ENCODE results near the gene SSU72. TPM values are rescaled to one million over a fixed set of nuclear protein-coding genes. Genes with fewer than 3 reads are reported as not detected.
"Not testable (repeated sequence)": the region's sequence is repeated elsewhere in the genome, so short reads cannot be mapped to it uniquely, and the experiment has no call there.

Gene SSU72
- total and polyA plus RNA-seq, 7 experiments from 2014 or later = 121 to 267 (median 143) TPM

DNA sequence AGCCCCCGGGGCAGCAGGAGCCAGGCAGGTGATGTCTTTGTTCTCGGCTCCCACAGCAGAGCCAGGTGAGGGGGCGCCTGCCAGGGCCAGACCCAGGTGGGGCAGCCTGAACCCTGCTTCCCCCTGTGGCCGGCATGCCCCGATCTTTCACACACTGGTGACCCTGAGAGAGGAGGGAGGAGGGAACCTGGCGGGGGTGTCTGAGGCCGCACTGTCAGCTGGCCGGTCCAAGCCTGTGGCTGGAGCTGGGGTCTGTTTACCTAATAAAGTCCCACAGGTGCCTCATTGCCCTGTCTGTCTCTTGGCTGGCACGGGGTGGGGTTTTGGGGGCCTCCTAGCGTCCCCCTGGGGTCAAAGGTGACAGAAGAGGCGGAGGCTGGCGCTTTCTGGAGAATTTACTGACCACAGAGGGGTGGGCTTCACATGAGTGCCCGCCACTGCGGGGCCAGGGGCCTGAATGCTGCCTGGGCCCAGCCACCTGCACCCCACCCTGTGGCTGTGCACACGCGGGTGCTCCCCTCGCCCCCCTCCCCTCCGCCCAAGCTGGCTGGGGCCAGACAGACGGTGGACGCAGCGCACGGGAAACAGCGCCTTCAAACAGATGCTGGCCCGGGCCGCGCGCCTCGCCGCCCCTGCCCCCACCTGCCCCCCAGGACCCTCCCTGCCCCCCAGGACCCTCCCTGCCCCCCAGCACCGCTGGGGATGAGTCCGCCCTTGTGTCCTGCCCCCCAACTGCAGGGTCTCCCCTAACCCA is 40.1 kb downstream of the SSU72 start:
- H3K27me3 ChIP-seq (ENCODE audit: control insufficient read depth in 2 of 2, insufficient read depth in 2 of 2, low read length in 2 of 2) = no peaks in the 10 kb centered on the region
- Mint-ChIP-seq H3K27ac (no peak overlapping the region), H3K4me1 (peaks cover 0 to 4% (median 0%) of the 10 kb centered on the region in 7 donors), H3K9me3 (peaks cover 0 to 11% (median 6%) of the 10 kb centered on the region in 11 donors), H3K27me3 (peaks cover 0 to 1% (median 0%) of the 10 kb centered on the region in 5 donors), H3K4me3 (no peak overlapping the region), H3K36me3 (peaks cover 0 to 20% (median 6%) of the 10 kb centered on the region in 5 donors)
- POLR2A ChIA-PET = no interaction called here
- DNase-seq (no peak), ATAC-seq (no peak)
- H3K4me3 ChIP-seq (ENCODE audit: low read length) = no peak overlapping the region
- H3K4me1 ChIP-seq (ENCODE audit: control insufficient read depth in 2 of 2, insufficient read depth in 2 of 2, low read length in 2 of 2) = no peaks in the 10 kb centered on the region
- H3K36me3 ChIP-seq (ENCODE audit: control insufficient read depth in 2 of 3, insufficient read depth in 3 of 3, low read length in 3 of 3) = peaks cover 0 to 7% (median 0%) of the 10 kb centered on the region in 3 experiments
- intact Hi-C loops (cut with micrococcal nuclease) = no loop called here
- H3K9me3 ChIP-seq (ENCODE audit: control insufficient read depth in 2 of 3, low read length in 3 of 3) = no peaks in the 10 kb centered on the region
- H3K27ac ChIP-seq (ENCODE audit: low read depth, low read length) = no peak overlapping the region
- CTCF ChIA-PET = no interaction called here

DNA sequence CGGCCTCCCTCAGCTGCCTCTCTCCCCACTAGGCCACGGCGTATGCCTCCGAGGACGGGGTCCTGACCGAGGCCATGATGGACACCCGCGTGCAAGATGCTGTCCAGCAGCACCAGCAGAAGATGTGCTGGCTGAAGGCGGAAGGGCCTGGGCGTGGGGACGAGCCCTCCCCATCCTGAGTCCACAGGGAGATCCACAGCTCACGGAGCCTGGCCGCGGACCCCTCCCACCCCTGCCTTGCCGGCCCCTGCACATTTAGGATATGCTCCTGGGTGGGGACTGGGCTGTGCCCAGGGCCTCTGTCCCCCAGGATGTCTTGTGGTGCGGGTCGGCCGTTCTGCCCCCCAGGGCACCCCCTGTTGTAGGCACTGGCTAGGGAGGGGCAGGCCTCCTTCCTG is 40.8 kb downstream of the SSU72 start:
- H3K4me3 ChIP-seq (ENCODE audit: low read length); H3K27me3 Mint-ChIP-seq; H3K4me1 ChIP-seq (ENCODE audit: control insufficient read depth in 2 of 2, insufficient read depth in 2 of 2, low read length in 2 of 2); H3K4me3 Mint-ChIP-seq; DNase-seq; intact Hi-C loops (cut with micrococcal nuclease); H3K9me3 ChIP-seq (ENCODE audit: control insufficient read depth in 2 of 3, low read length in 3 of 3); H3K4me1 Mint-ChIP-seq; ATAC-seq; POLR2A ChIA-PET; H3K27me3 ChIP-seq (ENCODE audit: control insufficient read depth in 2 of 2, insufficient read depth in 2 of 2, low read length in 2 of 2); H3K36me3 ChIP-seq (ENCODE audit: control insufficient read depth in 2 of 3, insufficient read depth in 3 of 3, low read length in 3 of 3); H3K27ac ChIP-seq (ENCODE audit: low read depth, low read length); CTCF ChIA-PET; H3K27ac Mint-ChIP-seq: not testable (repeated sequence)
- Mint-ChIP-seq H3K9me3 (peaks cover 0 to 11% (median 6%) of the 10 kb centered on the region in 11 donors), H3K36me3 (peaks cover 0 to 20% (median 6%) of the 10 kb centered on the region in 5 donors)

DNA sequence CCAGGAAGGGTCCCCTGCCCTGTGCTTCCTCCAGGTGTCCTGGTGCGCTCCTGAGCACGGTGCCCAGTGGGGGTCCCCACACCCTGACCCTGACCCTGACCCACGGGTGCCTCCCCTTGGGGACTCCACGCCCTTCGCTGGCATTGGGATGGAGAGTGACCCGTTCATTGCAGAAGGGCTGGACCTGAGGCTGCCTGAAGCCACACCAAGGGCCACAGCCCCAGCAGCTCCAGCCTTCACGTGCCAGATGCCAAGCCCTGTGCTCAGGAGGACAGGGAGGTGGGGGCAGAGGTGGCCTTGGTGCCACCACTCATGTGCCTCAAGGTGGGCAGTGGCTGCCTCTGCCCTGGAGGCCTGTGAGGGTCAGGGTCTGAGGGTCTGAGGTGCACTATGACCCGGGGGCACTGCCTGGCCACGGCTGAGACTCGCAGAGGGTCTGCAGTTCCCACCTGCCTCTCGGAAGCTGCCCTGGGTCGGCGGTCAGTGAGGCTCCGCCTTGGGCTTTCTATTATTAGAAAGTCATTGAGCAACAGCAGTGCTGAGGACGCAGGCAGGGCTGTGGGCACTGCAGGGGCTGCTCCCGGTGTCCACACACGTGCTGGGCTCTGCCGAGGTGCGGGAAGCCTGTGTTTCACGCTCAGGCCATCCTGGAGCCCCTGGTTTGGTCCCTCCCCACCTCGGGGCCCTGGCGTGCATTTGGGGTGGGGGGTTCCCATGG is 41.3 kb downstream of the SSU72 start:
- H3K36me3 Mint-ChIP-seq = peaks cover 0 to 20% (median 6%) of the 10 kb centered on the region in 5 donors
- H3K9me3 ChIP-seq (ENCODE audit: control insufficient read depth in 2 of 3, low read length in 3 of 3); intact Hi-C loops (cut with micrococcal nuclease); POLR2A ChIA-PET; H3K4me1 Mint-ChIP-seq; ATAC-seq; H3K27ac Mint-ChIP-seq; H3K4me3 ChIP-seq (ENCODE audit: low read length); H3K4me1 ChIP-seq (ENCODE audit: control insufficient read depth in 2 of 2, insufficient read depth in 2 of 2, low read length in 2 of 2); H3K27me3 ChIP-seq (ENCODE audit: control insufficient read depth in 2 of 2, insufficient read depth in 2 of 2, low read length in 2 of 2); CTCF ChIA-PET; H3K27me3 Mint-ChIP-seq; H3K4me3 Mint-ChIP-seq; DNase-seq; H3K36me3 ChIP-seq (ENCODE audit: control insufficient read depth in 2 of 3, insufficient read depth in 3 of 3, low read length in 3 of 3); H3K27ac ChIP-seq (ENCODE audit: low read depth, low read length): not testable (repeated sequence)
- peaks cover 0 to 11% (median 6%) of the 10 kb centered on the region in 11 donors for H3K9me3 Mint-ChIP-seq

DNA sequence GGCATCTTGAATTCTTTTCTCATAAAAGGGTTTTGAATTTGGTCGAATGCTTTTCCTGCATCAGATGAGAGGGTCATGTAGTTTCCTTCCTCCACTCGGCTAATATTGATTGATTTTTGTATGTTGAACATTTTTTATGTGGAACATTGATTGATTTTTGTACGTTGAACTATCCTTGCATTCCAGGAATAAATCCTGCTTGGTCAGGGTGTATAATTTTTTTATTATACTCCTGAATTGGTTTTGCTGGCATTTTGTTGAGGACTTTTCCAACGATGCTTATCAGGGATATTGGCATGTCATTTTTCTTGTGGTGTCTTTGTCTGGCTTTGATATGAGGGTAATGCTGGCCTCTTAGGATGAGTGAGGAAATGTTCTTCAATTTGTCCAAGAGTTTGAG is 42.7 kb downstream of the SSU72 start:
- H3K4me3 ChIP-seq (ENCODE audit: low read length) = no peak overlapping the region
- H3K27me3 ChIP-seq (ENCODE audit: control insufficient read depth in 2 of 2, insufficient read depth in 2 of 2, low read length in 2 of 2) = no peaks in the 10 kb centered on the region
- Mint-ChIP-seq H3K4me1 (no peaks in the 10 kb centered on the region), H3K27me3 (no peaks in the 10 kb centered on the region), H3K27ac (no peak overlapping the region), H3K36me3 (peaks cover 0 to 24% (median 6%) of the 10 kb centered on the region in 5 donors), H3K9me3 (peaks cover 0 to 11% (median 6%) of the 10 kb centered on the region in 11 donors), H3K4me3 (no peak overlapping the region)
- POLR2A ChIA-PET = no interaction called here
- no peaks in the 10 kb centered on the region for H3K9me3 ChIP-seq (ENCODE audit: control insufficient read depth in 2 of 3, low read length in 3 of 3)
- peaks cover 0 to 22% (median 0%) of the 10 kb centered on the region in 3 experiments for H3K36me3 ChIP-seq (ENCODE audit: control insufficient read depth in 2 of 3, insufficient read depth in 3 of 3, low read length in 3 of 3)
- H3K27ac ChIP-seq (ENCODE audit: low read depth, low read length) = no peak overlapping the region
- no peak for DNase-seq
- intact Hi-C loops (cut with micrococcal nuclease) = no loop called here
- H3K4me1 ChIP-seq (ENCODE audit: control insufficient read depth in 2 of 2, insufficient read depth in 2 of 2, low read length in 2 of 2) = no peaks in the 10 kb centered on the region
- no peak for ATAC-seq
- CTCF ChIA-PET = no interaction called here

DNA sequence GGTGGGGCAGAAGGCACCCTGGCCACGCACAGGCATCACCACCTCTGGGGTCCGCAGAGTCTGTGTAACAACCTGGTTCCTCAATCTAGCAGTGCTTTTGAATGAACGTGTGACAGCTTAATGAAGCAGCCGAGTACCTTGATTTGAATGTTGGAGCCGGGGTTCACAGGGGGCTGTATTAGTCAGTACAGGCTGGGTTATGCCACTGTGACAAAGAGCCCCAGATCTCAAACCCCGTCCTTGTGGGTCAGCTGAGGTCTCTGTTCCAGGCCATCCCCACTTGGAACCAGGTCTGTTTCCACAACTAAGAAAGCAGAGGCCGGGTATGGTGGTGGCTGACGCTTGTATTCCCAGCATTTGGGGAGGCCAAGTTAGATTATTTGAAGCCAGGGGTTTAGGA is 44.7 kb downstream of the SSU72 start:
- Histone ChIP-seq H3K4me3 (ENCODE audit: low read length) (no peak overlapping the region), H3K36me3 (ENCODE audit: control insufficient read depth in 2 of 3, insufficient read depth in 3 of 3, low read length in 3 of 3) (peaks cover 0 to 34% (median 0%) of the 10 kb centered on the region in 3 experiments), H3K27me3 (ENCODE audit: control insufficient read depth in 2 of 2, insufficient read depth in 2 of 2, low read length in 2 of 2) (no peaks in the 10 kb centered on the region), H3K27ac (ENCODE audit: low read depth, low read length) (no peak overlapping the region), H3K9me3 (ENCODE audit: control insufficient read depth in 2 of 3, low read length in 3 of 3) (no peaks in the 10 kb centered on the region), H3K4me1 (ENCODE audit: control insufficient read depth in 2 of 2, insufficient read depth in 2 of 2, low read length in 2 of 2) (no peaks in the 10 kb centered on the region)
- ATAC-seq (no peak), DNase-seq (no peak)
- Mint-ChIP-seq H3K27ac (no peak overlapping the region), H3K9me3 (peaks cover 0 to 11% (median 6%) of the 10 kb centered on the region in 11 donors), H3K4me3 (no peak overlapping the region), H3K27me3 (no peaks in the 10 kb centered on the region), H3K4me1 (no peaks in the 10 kb centered on the region), H3K36me3 (peaks cover 0 to 26% (median 6%) of the 10 kb centered on the region in 5 donors)
- intact Hi-C loops (cut with micrococcal nuclease) = no loop called here
- ChIA-PET CTCF (no interaction called here), POLR2A (interaction anchor here (0.8 kb wide), 1 partner anchor 9 kb away, joined by 3 read pairs; no protein-coding TSS in a partner anchor)

DNA sequence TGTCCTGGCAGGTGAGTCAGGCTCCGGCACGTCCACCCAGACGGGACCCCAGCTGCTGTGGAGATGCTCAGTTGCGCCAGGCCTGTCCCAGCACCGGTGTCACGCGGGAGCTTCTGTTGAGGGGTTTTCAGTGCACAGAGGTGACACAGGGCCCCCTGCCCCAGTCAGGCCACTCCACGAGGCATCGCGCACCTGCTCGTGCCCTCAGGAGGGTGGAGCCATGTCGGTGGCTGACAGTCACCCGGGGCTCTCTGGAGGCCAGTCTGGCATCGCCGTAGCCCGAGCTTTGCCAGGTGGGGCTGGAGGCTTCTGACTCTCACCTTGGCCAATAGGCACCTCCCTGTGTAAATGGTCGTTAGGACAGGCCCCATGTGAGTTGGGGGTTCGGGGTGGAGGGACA is 45.3 kb downstream of the SSU72 start:
- peaks cover 0 to 11% (median 6%) of the 10 kb centered on the region in 11 donors for H3K9me3 Mint-ChIP-seq
- ChIA-PET CTCF (no interaction called here), POLR2A (no interaction called here)
- Histone ChIP-seq H3K27me3 (ENCODE audit: control insufficient read depth in 2 of 2, insufficient read depth in 2 of 2, low read length in 2 of 2) (no peaks in the 10 kb centered on the region), H3K4me3 (ENCODE audit: low read length) (no peak overlapping the region), H3K4me1 (ENCODE audit: control insufficient read depth in 2 of 2, insufficient read depth in 2 of 2, low read length in 2 of 2) (no peaks in the 10 kb centered on the region), H3K9me3 (ENCODE audit: control insufficient read depth in 2 of 3, low read length in 3 of 3) (no peaks in the 10 kb centered on the region), H3K36me3 (ENCODE audit: control insufficient read depth in 2 of 3, insufficient read depth in 3 of 3, low read length in 3 of 3) (peaks cover 0 to 35% (median 0%) of the 10 kb centered on the region in 3 experiments), H3K27ac (ENCODE audit: low read depth, low read length) (no peak overlapping the region)
- H3K4me3 Mint-ChIP-seq = no peak overlapping the region
- H3K4me1 Mint-ChIP-seq = no peaks in the 10 kb centered on the region
- H3K36me3 Mint-ChIP-seq = peaks cover 0 to 26% (median 6%) of the 10 kb centered on the region in 5 donors
- H3K27ac Mint-ChIP-seq = no peak overlapping the region
- ATAC-seq (no peak), DNase-seq (no peak)
- no peaks in the 10 kb centered on the region for H3K27me3 Mint-ChIP-seq
- intact Hi-C loops (cut with micrococcal nuclease) = no loop called here

All from naive thymus-derived CD4-positive, alpha-beta T cell (primary cell).